ENCODE data around the gene ST6GALNAC3. TPM values are rescaled to one million over a fixed set of nuclear protein-coding genes. Genes with fewer than 3 reads are reported as not detected.
"Not testable (repeated sequence)": the region's sequence is repeated elsewhere in the genome, so short reads cannot be mapped to it uniquely, and the experiment has no call there.

ST6GALNAC3 gene
- total RNA-seq, 1 experiment from 2014 or later, result not detected

GRCh38 chr1:76190749-76191424 lies 116.3 kb downstream of the ST6GALNAC3 start:
- DNase-seq (ENCODE audit: low read depth), result no peak

- no peak for DNase-seq (ENCODE audit: low read depth)
These were observed 117.0 kb downstream of the ST6GALNAC3 start for GRCh38 chr1:76191561-76191960.

- no peak for DNase-seq (ENCODE audit: low read depth)
These were observed 123.9 kb downstream of the ST6GALNAC3 start for GRCh38 chr1:76198452-76198851.

- no peak for DNase-seq (ENCODE audit: low read depth)
These were observed 128.1 kb downstream of the ST6GALNAC3 start for GRCh38 chr1:76202670-76203069.

- DNase-seq (ENCODE audit: low read depth), result no peak
These were observed 128.6 kb downstream of the ST6GALNAC3 start for GRCh38 chr1:76203127-76203526.

GRCh38 chr1:76209238-76209637 lies 134.7 kb downstream of the ST6GALNAC3 start:
- DNase-seq (ENCODE audit: low read depth), result no peak

- DNase-seq (ENCODE audit: low read depth), result no peak
These were observed 135.1 kb downstream of the ST6GALNAC3 start for GRCh38 chr1:76209648-76210047.

- DNase-seq (ENCODE audit: low read depth), result no peak
These were observed 135.6 kb downstream of the ST6GALNAC3 start for GRCh38 chr1:76210160-76210559.

- no peak for DNase-seq (ENCODE audit: low read depth)
These were observed 144.3 kb downstream of the ST6GALNAC3 start for GRCh38 chr1:76218888-76219287.

GRCh38 chr1:76219366-76219818 lies 144.8 kb downstream of the ST6GALNAC3 start:
- no peak for DNase-seq (ENCODE audit: low read depth)

- DNase-seq (ENCODE audit: low read depth), result no peak
These were observed 150.2 kb downstream of the ST6GALNAC3 start for GRCh38 chr1:76224752-76225151.

GRCh38 chr1:76225526-76225925 lies 151.0 kb downstream of the ST6GALNAC3 start:
- DNase-seq (ENCODE audit: low read depth), result no peak

GRCh38 chr1:76227621-76228020 lies 153.1 kb downstream of the ST6GALNAC3 start:
- DNase-seq (ENCODE audit: low read depth), result no peak

GRCh38 chr1:76229279-76230005 lies 154.9 kb downstream of the ST6GALNAC3 start:
- no peak for DNase-seq (ENCODE audit: low read depth)

GRCh38 chr1:76230842-76231281 lies 156.3 kb downstream of the ST6GALNAC3 start:
- no peak for DNase-seq (ENCODE audit: low read depth)

GRCh38 chr1:76231320-76231719 lies 156.8 kb downstream of the ST6GALNAC3 start:
- no peak for DNase-seq (ENCODE audit: low read depth)

GRCh38 chr1:76232666-76233065 lies 158.1 kb downstream of the ST6GALNAC3 start:
- DNase-seq (ENCODE audit: low read depth), result no peak

- DNase-seq (ENCODE audit: low read depth), result no peak
These were observed 159.5 kb downstream of the ST6GALNAC3 start for GRCh38 chr1:76234061-76234460.

- DNase-seq (ENCODE audit: low read depth), result no peak
These were observed 162.7 kb downstream of the ST6GALNAC3 start for GRCh38 chr1:76237211-76237610.

- DNase-seq (ENCODE audit: low read depth), result no peak
These were observed 163.6 kb downstream of the ST6GALNAC3 start for GRCh38 chr1:76238094-76238628.

GRCh38 chr1:76239470-76239918 lies 164.9 kb downstream of the ST6GALNAC3 start:
- no peak for DNase-seq (ENCODE audit: low read depth)

GRCh38 chr1:76240316-76240715 lies 165.8 kb downstream of the ST6GALNAC3 start:
- DNase-seq (ENCODE audit: low read depth), result no peak

- not testable (repeated sequence) for DNase-seq (ENCODE audit: low read depth)
These were observed 168.0 kb downstream of the ST6GALNAC3 start for GRCh38 chr1:76242587-76242986.

Measured in LHCN-M2 (cell line).